BLaER1 treated with 17β-estradiol and CSF1 and Interleukin-3, amounts not matched to agents 10 nM and 100 nM (cell line): ENCODE data around the gene KLF3.

Experiments used
- H3K27ac ChIP-seq, 11 experiments: shearing (Covaris generic); formaldehyde crosslinking; 2 replicates each; pipeline ENCODE4 v1.8.1; 2022
- H3K27me3 ChIP-seq, 11 experiments: shearing (Covaris generic); formaldehyde crosslinking; 2 replicates each; pipeline ENCODE4 v1.8.1; 2022
- H3K36me3 ChIP-seq, 11 experiments: shearing (Covaris generic); formaldehyde crosslinking; 2 replicates each; pipeline ENCODE4 v1.8.1; 2022
- H3K4me1 ChIP-seq, 10 experiments: shearing (Covaris generic); formaldehyde crosslinking; 2 replicates each; pipeline ENCODE4 v1.8.1; 2022
- H3K4me2 ChIP-seq, 11 experiments: shearing (Covaris generic); formaldehyde crosslinking; 2 replicates each; pipeline ENCODE4 v1.8.1; 2022
- H3K4me3 ChIP-seq, 10 experiments: shearing (Covaris generic); formaldehyde crosslinking; 2 replicates each; pipeline ENCODE4 v1.8.1; 2022
- H3K9ac ChIP-seq, 11 experiments: shearing (Covaris generic); formaldehyde crosslinking; 2 replicates each; pipeline ENCODE4 v1.8.1; 2022
- H3K9me3 ChIP-seq, 11 experiments: shearing (Covaris generic); formaldehyde crosslinking; replicated peaks in 1 of 11; 2 replicates each; pipeline ENCODE4 v1.8.1; 2022
- H4K20me1 ChIP-seq, 11 experiments: shearing (Covaris generic); formaldehyde crosslinking; 2 replicates each; pipeline ENCODE4 v1.8.1; 2022
- Cebpa-rat ChIP-seq, 11 experiments: shearing (Covaris generic); IDR thresholded peaks; 2 replicates each; pipeline ENCODE4 v1.8.1; 2022

The KLF3 gene

DNA sequence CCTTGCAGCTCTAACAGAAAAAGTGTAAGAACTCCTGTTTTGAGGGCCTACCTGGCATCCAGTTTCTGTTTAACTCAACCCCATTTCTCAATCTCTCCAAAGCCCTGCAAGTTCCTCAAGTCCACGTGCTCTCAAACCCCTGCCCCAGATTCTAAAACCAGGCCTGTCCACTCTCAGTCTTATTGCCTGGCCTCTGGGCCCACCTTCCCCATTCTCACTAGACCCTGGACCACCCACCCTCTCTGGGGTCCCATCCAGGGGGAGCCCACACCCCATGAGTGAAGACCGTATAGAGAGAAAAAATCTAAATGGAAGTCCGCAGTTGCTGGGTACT, 60.4 kb downstream of the KLF3 start:
- H4K20me1 ChIP-seq = no peaks in the 10 kb centered on the region

DNA sequence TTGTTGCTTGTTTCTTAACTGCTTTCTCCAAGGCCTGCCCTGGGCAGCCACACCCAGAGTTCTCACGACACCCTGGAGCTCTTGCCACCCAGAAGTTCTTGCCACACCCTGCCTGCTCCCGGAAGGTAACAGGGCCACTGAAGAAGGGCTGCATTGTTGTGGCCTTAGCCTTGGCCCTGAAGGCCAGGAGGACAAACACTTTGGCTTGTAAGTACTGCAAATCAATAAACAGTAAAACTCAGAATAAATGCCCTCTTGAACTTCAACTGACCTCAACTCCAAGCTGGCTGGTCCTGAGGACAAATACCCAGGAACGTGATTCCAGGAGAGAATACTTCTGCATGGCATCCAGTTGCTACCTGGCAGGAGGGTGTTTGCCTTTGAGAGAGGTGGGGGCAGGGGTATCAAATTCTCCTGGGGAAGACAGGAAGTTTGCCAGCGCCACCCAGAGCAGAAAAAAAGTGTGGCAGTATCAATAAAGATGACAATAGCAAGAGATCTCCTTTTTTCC, 64.7 kb downstream of the KLF3 start:
- no peak overlapping the region for H3K27ac ChIP-seq
- TF ChIP-seq Cebpa-rat (IDR thresholded peaks at IDR 0.05) = no peak
- H3K4me1 ChIP-seq = peaks cover 20 to 34% (median 22%) of the 10 kb centered on the region in 10 experiments
- no peak overlapping the region for H3K4me3 ChIP-seq
- H3K9me3 ChIP-seq = peaks cover 7 to 34% (median 23%) of the 10 kb centered on the region in 11 experiments; a peak in 20 of 22 replicates
- H3K9ac ChIP-seq = no peak overlapping the region
- no peak overlapping the region for H3K4me2 ChIP-seq
- H3K36me3 ChIP-seq = no peaks in the 10 kb centered on the region
- H4K20me1 ChIP-seq = no peaks in the 10 kb centered on the region
- H3K27me3 ChIP-seq = no peaks in the 10 kb centered on the region

More for the DNA sequence above, 60.4 kb downstream of the KLF3 start:
- no peak for TF ChIP-seq Cebpa-rat (IDR thresholded peaks at IDR 0.05)
- Histone ChIP-seq H3K4me3 (no peak overlapping the region), H3K4me2 (peak overlapping the region; percentile 54 to 84 (median 70); a peak in 21 of 22 replicates), H3K9ac (no peak overlapping the region), H3K9me3 (peaks cover 6 to 25% (median 15%) of the 10 kb centered on the region in 11 experiments; a peak in 18 of 22 replicates), H3K36me3 (no peaks in the 10 kb centered on the region), H3K27me3 (no peaks in the 10 kb centered on the region), H3K4me1 (peaks cover 11 to 29% (median 19%) of the 10 kb centered on the region in 10 experiments), H3K27ac (no peak overlapping the region)

DNA sequence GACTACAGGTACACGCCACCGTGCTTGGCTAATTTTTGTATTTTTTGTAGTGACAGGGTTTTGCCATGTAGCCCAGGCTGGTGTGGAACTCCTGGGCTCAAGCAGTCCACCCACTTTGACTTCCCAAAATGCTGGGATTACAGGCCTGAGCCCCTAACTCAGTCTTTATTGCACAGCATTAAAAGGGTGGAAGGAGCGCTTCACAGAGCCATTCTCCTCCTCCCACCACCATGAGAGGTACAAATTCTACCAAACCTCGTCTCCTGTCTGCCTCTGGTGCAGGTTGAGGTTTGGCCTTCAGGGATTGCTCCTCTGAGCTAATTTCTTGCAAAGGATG, 66.5 kb downstream of the KLF3 start:
- TF ChIP-seq Cebpa-rat (IDR thresholded peaks at IDR 0.05) = no peak
- peaks cover 6 to 33% (median 21%) of the 10 kb centered on the region in 11 experiments; a peak in 20 of 22 replicates for H3K9me3 ChIP-seq
- H3K4me3 ChIP-seq = no peak overlapping the region
- peak overlapping the region in 10 of 11 experiments; percentile 4 to 57 (median 30); a peak in 16 of 22 replicates for H3K4me2 ChIP-seq
- no peaks in the 10 kb centered on the region for H3K36me3 ChIP-seq
- H3K4me1 ChIP-seq = peaks cover 8 to 34% (median 11%) of the 10 kb centered on the region in 10 experiments; a peak in 17 of 20 replicates
- no peaks in the 10 kb centered on the region for H4K20me1 ChIP-seq
- H3K27ac ChIP-seq = no peak overlapping the region
- H3K9ac ChIP-seq = no peak overlapping the region
- no peaks in the 10 kb centered on the region for H3K27me3 ChIP-seq

DNA sequence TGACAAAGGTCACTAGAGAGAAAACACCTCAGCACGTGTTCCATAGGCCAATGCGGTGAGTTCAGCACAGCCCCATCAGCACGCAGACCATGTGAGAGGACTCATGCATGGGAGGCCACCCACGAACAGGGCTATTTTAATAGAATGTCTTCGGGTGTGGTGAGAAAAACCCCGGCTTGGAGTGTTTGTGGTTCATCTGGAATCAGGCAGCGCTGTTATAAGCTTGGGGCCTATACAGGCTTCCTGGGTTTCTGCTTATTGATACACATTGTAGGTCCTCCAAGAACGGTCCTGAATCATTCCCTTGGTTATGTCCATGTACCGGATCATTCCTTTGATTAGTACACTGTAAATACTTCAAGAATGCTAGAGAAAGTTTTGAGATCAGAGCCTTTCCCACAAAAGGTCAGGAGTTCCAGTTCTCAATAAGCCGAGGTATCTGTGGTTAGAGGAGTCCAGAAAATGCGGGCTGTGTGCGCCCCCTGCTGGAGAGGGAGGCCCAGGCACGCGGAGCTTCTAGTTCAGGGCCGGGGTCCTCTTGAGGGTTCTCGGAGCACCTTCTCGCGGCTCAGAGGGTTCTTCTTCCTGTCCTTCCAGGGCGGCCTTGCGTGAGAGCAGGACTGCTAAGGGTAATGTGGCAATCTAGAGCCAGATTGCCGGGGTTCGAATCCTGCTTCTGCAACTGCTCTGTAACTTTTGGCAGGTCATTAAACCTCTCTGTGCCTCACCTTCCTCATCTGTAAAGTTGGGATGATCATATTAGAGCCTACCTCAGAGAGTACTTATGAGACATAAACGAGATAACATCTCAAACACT, 67.0 kb downstream of the KLF3 start:
- Histone ChIP-seq H3K4me3 (no peak overlapping the region), H3K9me3 (peaks cover under 1 to 28% (median 16%) of the 10 kb centered on the region in 11 experiments; a peak in 19 of 22 replicates), H4K20me1 (no peaks in the 10 kb centered on the region), H3K27me3 (no peaks in the 10 kb centered on the region), H3K4me2 (peak overlapping the region in 10 of 11 experiments; percentile 4 to 57 (median 30); a peak in 16 of 22 replicates), H3K4me1 (peaks cover 8 to 35% (median 11%) of the 10 kb centered on the region in 10 experiments; a peak in 17 of 20 replicates), H3K27ac (no peak overlapping the region), H3K9ac (no peak overlapping the region), H3K36me3 (no peaks in the 10 kb centered on the region)
- no peak for TF ChIP-seq Cebpa-rat (IDR thresholded peaks at IDR 0.05)

DNA sequence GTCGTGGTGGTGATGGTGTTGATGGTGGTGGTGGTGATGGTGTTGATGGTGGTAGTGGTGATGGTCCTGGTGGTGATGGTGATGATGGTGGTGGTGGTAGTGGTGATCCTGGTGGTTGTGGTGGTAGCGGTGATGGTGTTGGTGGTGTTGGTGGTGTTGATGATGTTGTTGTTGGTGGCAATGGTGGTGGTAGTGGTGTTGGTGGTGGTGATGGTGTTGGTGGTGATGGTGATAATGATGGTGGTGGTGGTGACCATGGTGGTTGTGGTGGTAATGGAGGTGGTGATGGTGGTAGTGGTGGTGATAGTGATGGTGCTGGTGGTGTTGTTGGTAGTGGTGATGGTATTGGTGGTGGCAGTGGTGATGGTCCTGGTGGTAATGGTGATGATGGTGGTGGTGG, 69.7 kb downstream of the KLF3 start:
- Histone ChIP-seq H3K4me2 (no peak overlapping the region), H4K20me1 (no peaks in the 10 kb centered on the region), H3K36me3 (no peaks in the 10 kb centered on the region), H3K27ac (no peak overlapping the region), H3K27me3 (no peaks in the 10 kb centered on the region), H3K9ac (no peak overlapping the region), H3K4me1 (peaks cover 8 to 29% (median 11%) of the 10 kb centered on the region in 10 experiments; a peak in 17 of 20 replicates), H3K4me3 (no peak overlapping the region), H3K9me3 (peaks cover 0 to 17% (median 11%) of the 10 kb centered on the region in 11 experiments; a peak in 16 of 22 replicates)
- no peak for TF ChIP-seq Cebpa-rat (IDR thresholded peaks at IDR 0.05)

DNA sequence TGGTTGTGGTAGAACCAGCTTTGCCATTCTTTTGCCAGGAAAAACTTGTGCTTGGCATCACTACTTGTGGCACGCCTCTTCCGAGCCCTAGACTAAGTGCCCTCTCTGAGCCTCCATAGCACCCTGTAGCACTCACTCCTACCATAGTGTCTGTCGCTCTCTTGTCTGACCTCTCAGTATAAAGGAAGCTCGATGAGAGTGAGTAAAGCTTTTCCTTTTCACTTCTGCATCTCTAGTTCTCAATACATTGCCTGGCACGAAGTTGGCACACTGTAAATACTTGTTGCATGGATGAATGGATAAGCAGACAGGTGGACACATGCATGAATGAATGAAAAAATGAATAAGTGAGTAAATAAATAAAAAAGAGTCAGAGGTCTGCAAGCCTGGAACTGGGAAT, 70.4 kb downstream of the KLF3 start:
- Histone ChIP-seq H3K27me3 (no peaks in the 10 kb centered on the region), H4K20me1 (no peaks in the 10 kb centered on the region), H3K4me1 (peaks cover 8 to 25% (median 11%) of the 10 kb centered on the region in 10 experiments; a peak in 17 of 20 replicates), H3K4me2 (peak overlapping the region in 1 of 11 experiments; percentile 38; a peak in 1 of 22 replicates), H3K36me3 (no peaks in the 10 kb centered on the region), H3K4me3 (no peak overlapping the region), H3K9ac (no peak overlapping the region), H3K27ac (no peak overlapping the region), H3K9me3 (peaks cover 0 to 17% (median 11%) of the 10 kb centered on the region in 11 experiments; a peak in 16 of 22 replicates)
- TF ChIP-seq Cebpa-rat (IDR thresholded peaks at IDR 0.05) = no peak

DNA sequence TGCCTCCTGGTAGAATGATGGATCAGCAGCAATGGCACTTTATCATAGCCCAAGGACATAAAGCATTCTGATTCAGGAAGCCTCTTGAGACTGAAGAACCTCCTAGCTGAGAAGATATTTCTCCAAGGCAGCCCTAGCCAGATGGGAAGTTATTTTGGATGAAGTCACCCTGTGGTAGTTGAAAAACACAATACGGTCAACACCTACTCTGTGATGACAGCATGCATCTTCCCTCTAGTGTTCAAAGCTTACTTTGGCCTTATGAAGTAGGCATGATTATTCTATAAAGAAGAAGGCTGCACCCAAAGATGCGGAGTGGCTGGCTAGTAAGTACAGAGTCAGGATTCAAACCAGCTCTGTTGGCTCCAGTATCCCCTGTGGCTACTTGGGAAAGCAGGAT, 70.9 kb downstream of the KLF3 start:
- Histone ChIP-seq H3K9ac (no peak overlapping the region), H3K4me1 (peaks cover 8 to 25% (median 11%) of the 10 kb centered on the region in 10 experiments; a peak in 17 of 20 replicates)

DNA sequence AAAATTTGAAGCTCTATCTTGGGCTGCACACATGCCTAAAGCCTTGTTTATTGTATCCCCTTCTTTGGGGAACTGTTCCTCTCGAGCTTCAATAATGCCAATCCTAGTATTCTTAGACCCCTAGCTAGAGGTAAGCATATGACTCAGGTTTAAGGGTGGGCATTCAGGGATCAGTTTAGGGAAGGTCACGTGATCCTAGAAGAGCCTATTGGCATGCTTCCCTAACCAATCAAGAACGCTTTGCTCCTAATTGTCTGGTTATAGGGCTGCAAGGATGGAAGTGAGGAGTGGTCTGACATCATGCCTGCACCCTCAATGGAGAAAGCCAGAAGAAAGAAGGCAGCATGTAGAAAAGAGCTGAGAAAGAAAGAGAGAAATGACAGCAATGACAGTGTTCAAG, 71.9 kb downstream of the KLF3 start:
- no peaks in the 10 kb centered on the region for H3K27me3 ChIP-seq
- no peaks in the 10 kb centered on the region for H4K20me1 ChIP-seq
- TF ChIP-seq Cebpa-rat (IDR thresholded peaks at IDR 0.05) = no peak
- peaks cover 1 to 19% (median 5%) of the 10 kb centered on the region in 10 experiments; a peak in 17 of 20 replicates for H3K4me1 ChIP-seq
- H3K9me3 ChIP-seq = peaks cover 0 to 17% (median 11%) of the 10 kb centered on the region in 11 experiments; a peak in 16 of 22 replicates
- H3K9ac ChIP-seq = no peak overlapping the region
- no peak overlapping the region for H3K27ac ChIP-seq
- no peak overlapping the region for H3K4me3 ChIP-seq
- H3K36me3 ChIP-seq = no peaks in the 10 kb centered on the region
- H3K4me2 ChIP-seq = no peak overlapping the region

More for the DNA sequence above, 70.9 kb downstream of the KLF3 start:
- no peaks in the 10 kb centered on the region for H3K27me3 ChIP-seq
- TF ChIP-seq Cebpa-rat (IDR thresholded peaks at IDR 0.05) = no peak
- no peaks in the 10 kb centered on the region for H4K20me1 ChIP-seq
- no peak overlapping the region for H3K27ac ChIP-seq
- H3K4me2 ChIP-seq = peak overlapping the region in 1 of 11 experiments; percentile 38; a peak in 1 of 22 replicates
- H3K4me3 ChIP-seq = no peak overlapping the region
- no peaks in the 10 kb centered on the region for H3K36me3 ChIP-seq
- peaks cover 0 to 17% (median 11%) of the 10 kb centered on the region in 11 experiments; a peak in 16 of 22 replicates for H3K9me3 ChIP-seq
